Psoas muscle (tissue), 8 donors: Measurements from ENCODE around the gene FAM163B. TPM values are rescaled to one million over a fixed set of nuclear protein-coding genes. Genes with fewer than 3 reads are reported as not detected.

Source experiments
- ATAC-seq, 4 donors: fragments of 200-7000 bp; cut with Tn5 transposase; one replicate each; pipeline ENCODE4 v1.9.1; 2020; ENCODE audit warnings: moderate library complexity in 3 of 4, mild to moderate bottlenecking in 2 of 4
- DNase-seq, 2 donors: peaks; one replicate each; pipeline ENCODE4 v3.0.0-alpha.2; 2020
- H3K27ac ChIP-seq: fragments of 200-600 bp; one replicate; pipeline ENCODE4 v1.8.0; 2022
- H3K27me3 ChIP-seq, 3 donors: fragments of 200-600 bp in 1 of 3; one replicate each; pipeline versions ENCODE4 v1.6.1 to v1.8.0; 2013 to 2022; ENCODE audit warnings: low read length in 2 of 3, mild to moderate bottlenecking in 2 of 3, moderate library complexity in 1 of 3; ENCODE audit not compliant: insufficient read depth in 3 of 3
- H3K36me3 ChIP-seq, 2 donors: fragments of 200-600 bp in 1 of 2; one replicate each; pipeline versions ENCODE4 v1.6.1 to v1.8.0; 2013 to 2022; ENCODE audit warnings: low read depth in 1 of 2, mild to moderate bottlenecking in 1 of 2, moderate library complexity in 1 of 2; ENCODE audit not compliant: insufficient read depth in 1 of 2
- H3K4me1 ChIP-seq: fragments of 200-600 bp; one replicate; pipeline ENCODE4 v1.8.0; 2022
- H3K4me3 ChIP-seq: fragments of 200-600 bp; one replicate; pipeline ENCODE4 v1.8.0; 2022; ENCODE audit warnings: mild to moderate bottlenecking
- H3K9me3 ChIP-seq: fragments of 200-600 bp; one replicate; pipeline ENCODE4 v1.8.0; 2022
- CTCF ChIP-seq: fragments of 200-600 bp; IDR thresholded peaks from one replicate; pipeline ENCODE4 v1.8.0; 2022; ENCODE audit warnings: antibody characterized with exemption
- WGBS, 3 donors: extraction: QIAGEN DNeasy Blood & Tissue Kit; methylation state at CpG; one replicate each; pipeline versions ENCODE4 v1.1.6 to v1.1.7; 2013; 5-methylcytosine and 5-hydroxymethylcytosine counted together
- intact Hi-C, 2 donors: fragments of 100-400 bp; cut with DNase I; formaldehyde crosslinking; loops; one replicate each; pipeline versions ENCODE4 v1.11.0 to v1.14.2; 2022
- polyA plus RNA-seq, 3 donors: library from polyadenylated mRNA; stranded (reverse); fragments of 200-250 nt; gene quantifications; one replicate each; pipeline ENCODE4 v1.2.3, GENCODE V29; 2013
- total RNA-seq, 4 donors: library from RNA; stranded (reverse); fragmentation: NEBNext Ultra II Directional in 2 of 4; extraction: Animal tissue kit (Norgen Biotek cat#: 25700) in 2 of 4; gene quantifications; one replicate each; pipeline versions ENCODE4 v1.2.1 to v1.2.4, GENCODE V29; 2021 to 2023
- donor health status: healthy with polysubstance abuse.
- donor health status: DM: no; HTN: no; CAD: no; lungs with moderate emphysema.
- donor health status: Bipolar disorder and iron deficiency.
- donor health status: healthy.
- donor health status: DM: yes; HTN: yes; CAD: no.
- donor health status: DM: no; HTN: no; CAD: no.
- donor health status: DM: no; HTN: no; CAD: no.
- donor health status: DM: yes; HTN: yes; CAD: no.

The FAM163B gene
- total and polyA plus RNA-seq, 7 donors = not detected

DNA sequence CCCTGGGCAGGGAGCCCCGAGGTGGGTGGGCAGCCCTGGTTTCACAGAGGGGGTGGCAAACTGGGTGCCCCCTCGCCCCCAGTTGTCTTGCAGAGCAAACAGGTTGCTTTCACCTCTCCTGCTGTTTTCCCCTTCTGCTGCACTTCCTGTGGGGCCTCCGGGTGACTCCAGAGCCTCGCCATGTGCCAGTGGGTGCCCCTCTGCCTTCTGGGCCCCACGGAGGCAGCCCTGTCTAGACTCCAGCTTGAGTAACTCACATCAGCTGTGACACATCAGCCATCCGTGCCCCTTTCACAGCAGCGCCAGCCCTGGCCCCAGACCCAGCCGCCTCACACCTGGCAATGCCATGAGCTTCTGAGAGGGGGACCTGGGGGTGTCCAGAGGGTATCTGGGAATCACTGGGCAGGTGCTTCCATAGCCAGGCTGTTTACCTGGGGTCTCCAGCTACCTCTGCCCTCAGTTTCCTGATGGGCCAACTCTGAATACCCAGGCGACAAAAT, 37.7 kb downstream of the FAM163B start:
- TF ChIP-seq CTCF = no peak
- Histone ChIP-seq H3K27ac (no peak overlapping the region), H3K4me1 (no peaks in the 10 kb centered on the region), H3K4me3 (no peak overlapping the region), H3K9me3 (no peaks in the 10 kb centered on the region), H3K27me3 (peaks cover 0 to 68% (median 14%) of the 10 kb centered on the region in 3 donors), H3K36me3 (no peaks in the 10 kb centered on the region)
- DNase-seq (no peak), ATAC-seq (no peak)
- intact Hi-C loops = no loop called here
- 63 to 90% (median 72%) methylated on average over 9 of the region's 9 CpGs for WGBS, 3 donors

DNA sequence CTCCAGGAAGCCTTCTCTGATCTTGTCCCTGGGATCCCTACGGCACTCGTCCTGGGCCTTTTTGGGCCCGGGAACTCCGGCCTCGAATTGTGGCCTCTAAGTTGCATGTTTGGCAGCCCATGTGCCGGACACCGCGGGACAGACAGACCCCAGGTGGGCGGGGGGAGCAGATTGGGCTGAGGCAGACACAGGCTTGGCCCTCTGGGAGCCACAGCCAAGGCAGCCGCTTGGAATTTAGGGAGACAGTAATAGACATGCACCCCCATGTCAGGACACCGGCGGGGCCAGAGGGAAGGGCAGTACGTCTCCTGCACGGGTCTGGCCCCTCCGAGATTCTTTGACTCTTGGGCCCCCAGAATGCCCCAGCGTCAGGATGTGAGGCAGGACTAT, 38.5 kb downstream of the FAM163B start:
- no peak for TF ChIP-seq CTCF
- no peak overlapping the region for H3K4me3 ChIP-seq
- ATAC-seq (no peak), DNase-seq (no peak)
- no peak overlapping the region for H3K27ac ChIP-seq
- no peaks in the 10 kb centered on the region for H3K36me3 ChIP-seq
- H3K4me1 ChIP-seq = no peaks in the 10 kb centered on the region
- H3K27me3 ChIP-seq = peaks cover 0 to 64% (median 13%) of the 10 kb centered on the region in 3 donors
- WGBS, 3 donors = 83 to 84% (median 83%) methylated on average over 16 of the region's 16 CpGs
- intact Hi-C loops = no loop called here
- no peaks in the 10 kb centered on the region for H3K9me3 ChIP-seq

DNA sequence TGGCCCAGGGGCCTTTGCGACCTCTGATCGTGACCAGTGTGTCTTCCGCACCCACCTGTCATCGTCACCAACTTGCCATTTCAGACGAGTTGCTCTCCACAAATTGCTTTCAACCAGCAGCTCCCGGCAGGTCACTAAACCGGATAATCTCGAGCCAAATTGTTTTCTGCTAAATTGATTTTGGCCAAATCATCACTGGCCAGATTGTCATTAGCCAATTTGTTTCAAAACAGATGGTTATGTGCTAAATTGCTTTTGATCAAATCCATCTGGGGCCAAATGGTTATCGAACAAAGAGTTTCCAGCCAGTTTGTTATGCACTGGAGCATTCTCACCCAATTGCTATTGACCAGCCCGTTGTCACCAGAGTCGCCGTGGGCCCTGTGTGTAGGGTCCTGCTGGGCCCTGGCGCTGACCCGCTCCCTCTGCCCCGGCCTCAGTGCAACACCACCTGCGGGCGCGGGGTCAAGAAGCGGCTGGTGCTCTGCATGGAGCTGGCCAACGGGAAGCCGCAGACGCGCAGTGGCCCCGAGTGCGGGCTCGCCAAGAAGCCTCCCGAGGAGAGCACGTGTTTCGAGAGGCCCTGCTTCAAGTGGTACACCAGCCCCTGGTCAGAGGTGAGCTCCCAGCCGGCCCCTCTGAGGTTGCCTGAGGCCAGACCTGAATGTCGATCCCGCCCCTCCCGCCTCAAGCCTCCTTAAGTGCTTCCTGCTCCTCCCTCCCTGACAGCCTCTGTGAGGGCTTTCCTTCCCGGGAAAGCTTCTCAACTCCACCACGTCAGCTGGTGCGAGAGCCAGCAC, 39.1 kb downstream of the FAM163B start:
- H3K4me1 ChIP-seq = no peaks in the 10 kb centered on the region
- no peak overlapping the region for H3K4me3 ChIP-seq
- no peaks in the 10 kb centered on the region for H3K9me3 ChIP-seq
- ATAC-seq (no peak), DNase-seq (no peak)
- WGBS, 3 donors = 64 to 82% (median 67%) methylated on average over 36 of the region's 36 CpGs
- no peak for TF ChIP-seq CTCF
- H3K27me3 ChIP-seq = peaks cover 0 to 63% (median 9%) of the 10 kb centered on the region in 3 donors
- intact Hi-C loops = no loop called here
- H3K27ac ChIP-seq = no peak overlapping the region
- H3K36me3 ChIP-seq = no peaks in the 10 kb centered on the region

DNA sequence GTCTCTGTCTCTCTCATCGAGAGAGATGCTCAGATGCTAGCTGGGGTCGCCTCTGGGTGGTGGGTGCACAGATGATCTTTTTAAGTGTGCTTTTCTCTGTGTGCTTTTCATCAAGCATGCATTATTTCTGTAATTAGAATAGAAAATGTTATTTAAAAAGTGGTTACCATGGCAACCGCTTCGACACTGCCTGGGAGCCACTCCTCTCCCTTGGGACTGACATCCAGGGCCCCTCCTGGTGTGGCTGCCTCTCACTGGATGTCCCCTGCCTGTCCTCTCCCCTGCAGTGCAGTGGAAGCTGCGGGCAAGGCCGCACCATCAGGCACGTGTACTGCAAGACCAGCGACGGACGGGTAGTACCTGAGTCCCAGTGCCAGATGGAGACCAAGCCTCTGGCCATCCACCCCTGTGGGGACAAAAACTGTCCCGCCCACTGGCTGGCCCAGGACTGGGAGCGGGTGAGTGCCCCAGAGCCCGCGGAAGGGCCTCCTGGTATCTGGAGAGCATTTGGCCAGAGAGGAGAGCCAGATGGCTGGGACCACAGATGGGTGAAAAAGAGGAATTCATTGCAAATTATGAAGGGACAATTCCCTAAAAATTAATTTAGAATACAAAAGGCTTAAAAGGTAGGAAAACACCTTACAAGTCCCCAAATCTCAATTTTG, 39.9 kb downstream of the FAM163B start:
- WGBS, 3 donors = 69 to 83% (median 81%) methylated on average over 14 of the region's 14 CpGs
- no peak overlapping the region for H3K27ac ChIP-seq
- DNase-seq (no peak), ATAC-seq (no peak)
- intact Hi-C loops = no loop called here
- H3K4me3 ChIP-seq = no peak overlapping the region
- H3K4me1 ChIP-seq = no peaks in the 10 kb centered on the region
- peaks cover 0 to 54% (median 9%) of the 10 kb centered on the region in 3 donors for H3K27me3 ChIP-seq
- no peak for TF ChIP-seq CTCF
- no peaks in the 10 kb centered on the region for H3K9me3 ChIP-seq
- no peaks in the 10 kb centered on the region for H3K36me3 ChIP-seq
